H9 (cell line): ENCODE measurements around the gene ADAMTSL3. TPM values are rescaled to one million over a fixed set of nuclear protein-coding genes. Genes with fewer than 3 reads are reported as not detected.

Experiments used
- DNase-seq: peaks from one replicate; pipeline ENCODE4 v3.0.0-alpha.2; 2017
- H2AFZ ChIP-seq: one replicate; pipeline ENCODE4 v1.6.1; 2013; ENCODE audit warnings: mild to moderate bottlenecking, low read length, control low read depth, moderate library complexity
- H2AK5ac ChIP-seq: 2 replicates; pipeline ENCODE4 v1.6.1; 2013; ENCODE audit warnings: low read length, control low read depth, mixed read lengths; ENCODE audit not compliant: insufficient read length
- H2BK120ac ChIP-seq: one replicate; pipeline ENCODE4 v1.6.1; 2013; ENCODE audit warnings: low read depth, mild to moderate bottlenecking, low read length, control low read depth, inconsistent platforms; ENCODE audit not compliant: poor library complexity, severe bottlenecking
- H2BK12ac ChIP-seq: 2 replicates; pipeline ENCODE4 v1.6.1; 2013; ENCODE audit warnings: low read length, control low read depth, mixed read lengths, low read depth; ENCODE audit not compliant: insufficient read length
- H2BK15ac ChIP-seq: 2 replicates; pipeline ENCODE4 v1.6.1; 2013; ENCODE audit warnings: low read depth, low read length, control low read depth
- H2BK20ac ChIP-seq: one replicate; pipeline ENCODE4 v1.6.1; 2013; ENCODE audit warnings: low read depth, mild to moderate bottlenecking, low read length, control low read depth, inconsistent platforms; ENCODE audit not compliant: poor library complexity, severe bottlenecking
- H2BK5ac ChIP-seq: 2 replicates; pipeline ENCODE4 v1.6.1; 2013; ENCODE audit warnings: low read length, control low read depth, mixed read lengths; ENCODE audit not compliant: insufficient read length
- H3K14ac ChIP-seq: 2 replicates; pipeline ENCODE4 v1.6.1; 2013; ENCODE audit warnings: low read length, control low read depth; ENCODE audit not compliant: insufficient read depth
- H3K18ac ChIP-seq: 2 replicates; pipeline ENCODE4 v1.6.1; 2013; ENCODE audit warnings: low read depth, mild to moderate bottlenecking, mixed read lengths, low read length, control low read depth; ENCODE audit not compliant: insufficient read length
- H3K23ac ChIP-seq: 2 replicates; pipeline ENCODE4 v1.6.1; 2013; ENCODE audit warnings: low read length, control low read depth, mixed read lengths, low read depth; ENCODE audit not compliant: insufficient read length
- H3K23me2 ChIP-seq: 2 replicates; pipeline ENCODE4 v1.6.1; 2013; ENCODE audit warnings: low read depth, mild to moderate bottlenecking, mixed read lengths, low read length, control low read depth; ENCODE audit not compliant: insufficient read length, poor library complexity, severe bottlenecking
- H3K27ac ChIP-seq: 2 replicates; pipeline ENCODE4 v1.5.1; 2013; ENCODE audit warnings: low read length, control low read depth, mixed read lengths, low read depth; ENCODE audit not compliant: insufficient read length
- H3K27me3 ChIP-seq: 2 replicates; pipeline ENCODE4 v1.6.1; 2013; ENCODE audit warnings: low read length, control low read depth, inconsistent platforms; ENCODE audit not compliant: insufficient read depth
- H3K4ac ChIP-seq: 2 replicates; pipeline ENCODE4 v1.6.1; 2013; ENCODE audit warnings: low read depth, mild to moderate bottlenecking, control low read depth, inconsistent platforms, low read length, moderate library complexity
- H3K4me1 ChIP-seq: 2 replicates; pipeline ENCODE4 v1.6.1; 2013; ENCODE audit warnings: low read length, control low read depth, inconsistent platforms; ENCODE audit not compliant: insufficient read depth
- H3K4me2 ChIP-seq: 2 replicates; pipeline ENCODE4 v1.6.1; 2013; ENCODE audit warnings: low read length, control low read depth, mixed read lengths; ENCODE audit not compliant: insufficient read length, insufficient read depth
- H3K56ac ChIP-seq: 2 replicates; pipeline ENCODE4 v1.6.1; 2013; ENCODE audit warnings: low read depth, mild to moderate bottlenecking, mixed read lengths, low read length, control low read depth; ENCODE audit not compliant: insufficient read length
- H3K79me1 ChIP-seq: 2 replicates; pipeline ENCODE4 v1.6.1; 2013; ENCODE audit warnings: low read depth, mild to moderate bottlenecking, moderate library complexity, low read length, control low read depth, inconsistent platforms; ENCODE audit not compliant: insufficient read depth, poor library complexity, severe bottlenecking
- H3K79me2 ChIP-seq: 2 replicates; pipeline ENCODE4 v1.6.1; 2013; ENCODE audit warnings: low read length, control low read depth, inconsistent platforms; ENCODE audit not compliant: insufficient read depth
- H3K9ac ChIP-seq: 2 replicates; pipeline ENCODE4 v1.6.1; 2013; ENCODE audit warnings: low read length, control low read depth, mixed read lengths; ENCODE audit not compliant: insufficient read length; ENCODE audit errors: extremely low read depth
- H3K9me3 ChIP-seq: one replicate; pipeline ENCODE4 v1.6.1; 2013; ENCODE audit warnings: low read depth, low read length, inconsistent platforms; ENCODE audit not compliant: control insufficient read depth
- H3T11ph ChIP-seq: one replicate; pipeline ENCODE4 v1.6.1; 2013; ENCODE audit warnings: mild to moderate bottlenecking, low read length, control low read depth, inconsistent platforms
- H4K20me1 ChIP-seq: one replicate; pipeline ENCODE4 v1.6.1; 2013; ENCODE audit not compliant: control insufficient read depth, insufficient read length, insufficient read depth
- H4K5ac ChIP-seq: 2 replicates; pipeline ENCODE4 v1.6.1; 2013; ENCODE audit warnings: low read depth, mild to moderate bottlenecking, mixed read lengths, low read length, control low read depth; ENCODE audit not compliant: insufficient read length
- H4K8ac ChIP-seq: replicated peaks from 2 replicates; pipeline ENCODE4 v1.6.1; 2013; ENCODE audit warnings: low read length, control low read depth, mixed read lengths, low read depth; ENCODE audit not compliant: insufficient read length
- H4K91ac ChIP-seq: 2 replicates; pipeline ENCODE4 v1.6.1; 2013; ENCODE audit warnings: low read depth, mild to moderate bottlenecking, moderate library complexity, mixed read lengths, low read length, control low read depth; ENCODE audit not compliant: insufficient read length
- H3K27ac Mint-ChIP-seq, 3 experiments: 2 replicates in 2 of 3; 3 replicates in 1 of 3; pipeline ENCODE4 v1.8.0; 2020 to 2021; ENCODE audit warnings: mixed read lengths in 3 of 3, mild to moderate bottlenecking in 1 of 3, moderate library complexity in 1 of 3
- H3K27me3 Mint-ChIP-seq: 2 replicates; pipeline ENCODE4 v1.8.0; 2021; ENCODE audit warnings: low read depth, mild to moderate bottlenecking, moderate library complexity, mixed read lengths
- H3K36me3 Mint-ChIP-seq, 3 experiments: 2 replicates in 2 of 3; 3 replicates in 1 of 3; pipeline ENCODE4 v1.8.0; 2020 to 2021; ENCODE audit warnings: low read depth in 3 of 3, mixed read lengths in 3 of 3; ENCODE audit not compliant: insufficient read depth in 1 of 3
- H3K4me1 Mint-ChIP-seq, 2 experiments: 2 replicates each; pipeline ENCODE4 v1.8.0; 2020; ENCODE audit warnings: mixed read lengths in 2 of 2
- H3K4me3 Mint-ChIP-seq, 2 experiments: 2 replicates in 1 of 2; 3 replicates in 1 of 2; pipeline ENCODE4 v1.8.0; 2020 to 2021; ENCODE audit warnings: mild to moderate bottlenecking in 2 of 2, mixed read lengths in 2 of 2, moderate library complexity in 1 of 2
- H3K9me3 Mint-ChIP-seq, 2 experiments: 2 replicates in 1 of 2; 3 replicates in 1 of 2; pipeline ENCODE4 v1.8.0; 2020; ENCODE audit warnings: mild to moderate bottlenecking in 2 of 2, mixed read lengths in 2 of 2, moderate library complexity in 1 of 2
- WGBS: extraction: QIAGEN DNeasy Blood & Tissue Kit; methylation state at CpG from one replicate; pipeline ENCODE4 v1.1.7; 2013; ENCODE audit warnings: missing lambda C conversion rate, low lambda C conversion rate, mixed read lengths; ENCODE audit not compliant: insufficient read length; ENCODE audit errors: extremely low coverage; 5-methylcytosine and 5-hydroxymethylcytosine counted together
- total RNA-seq: library from RNA; stranded (reverse); gene quantifications from 2 replicates; pipeline ENCODE4 v1.2.1, GENCODE V29; 2021
- TF ChIP-seq, protein P1 (sequence below): fragments of 200-600 bp; sonication (generic); conservative IDR thresholded peaks from 3 replicates; pipeline ENCODE4 v1.8.0; 2021; ENCODE audit warnings: antibody characterized with exemption, mild to moderate bottlenecking

The ADAMTSL3 gene
- total RNA-seq, 1 experiment from 2014 or later: 0.39 TPM

GRCh38 chr15:83610901-83611685, 42.8 kb upstream of the ADAMTSL3 start:
- Histone ChIP-seq H2BK5ac (no peak overlapping the region), H3K27me3 (no peaks in the 10 kb centered on the region), H3K79me1 (no peaks in the 10 kb centered on the region), H3K27ac (no peak overlapping the region), H3K79me2 (no peaks in the 10 kb centered on the region), H4K91ac (no peak overlapping the region), H3K23ac (no peak overlapping the region), H4K8ac (no peak overlapping the region), H4K20me1 (no peaks in the 10 kb centered on the region), H2BK20ac (no peak overlapping the region), H3K4ac (no peak overlapping the region), H3K56ac (no peak overlapping the region), H3K18ac (no peak overlapping the region), H3K4me1 (no peaks in the 10 kb centered on the region), H3K14ac (no peak overlapping the region; the same call in 1 of the 2 replicates), H2AFZ (no peak overlapping the region), H2BK120ac (no peak overlapping the region), H3K23me2 (no peaks in the 10 kb centered on the region), H3T11ph (no peak overlapping the region), H2AK5ac (no peak overlapping the region), H3K9ac (no peak overlapping the region), H2BK15ac (no peak overlapping the region), H4K5ac (no peak overlapping the region), H3K4me2 (no peak overlapping the region), H2BK12ac (no peak overlapping the region), H3K9me3 (no peaks in the 10 kb centered on the region)
- DNase-seq: no peak
- H3K36me3 Mint-ChIP-seq: no peaks in the 10 kb centered on the region
- no peak overlapping the region for H3K27ac Mint-ChIP-seq
- TF ChIP-seq, protein P1, sequence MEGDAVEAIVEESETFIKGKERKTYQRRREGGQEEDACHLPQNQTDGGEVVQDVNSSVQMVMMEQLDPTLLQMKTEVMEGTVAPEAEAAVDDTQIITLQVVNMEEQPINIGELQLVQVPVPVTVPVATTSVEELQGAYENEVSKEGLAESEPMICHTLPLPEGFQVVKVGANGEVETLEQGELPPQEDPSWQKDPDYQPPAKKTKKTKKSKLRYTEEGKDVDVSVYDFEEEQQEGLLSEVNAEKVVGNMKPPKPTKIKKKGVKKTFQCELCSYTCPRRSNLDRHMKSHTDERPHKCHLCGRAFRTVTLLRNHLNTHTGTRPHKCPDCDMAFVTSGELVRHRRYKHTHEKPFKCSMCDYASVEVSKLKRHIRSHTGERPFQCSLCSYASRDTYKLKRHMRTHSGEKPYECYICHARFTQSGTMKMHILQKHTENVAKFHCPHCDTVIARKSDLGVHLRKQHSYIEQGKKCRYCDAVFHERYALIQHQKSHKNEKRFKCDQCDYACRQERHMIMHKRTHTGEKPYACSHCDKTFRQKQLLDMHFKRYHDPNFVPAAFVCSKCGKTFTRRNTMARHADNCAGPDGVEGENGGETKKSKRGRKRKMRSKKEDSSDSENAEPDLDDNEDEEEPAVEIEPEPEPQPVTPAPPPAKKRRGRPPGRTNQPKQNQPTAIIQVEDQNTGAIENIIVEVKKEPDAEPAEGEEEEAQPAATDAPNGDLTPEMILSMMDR: no peak
- no peaks in the 10 kb centered on the region for H3K9me3 Mint-ChIP-seq
- no peaks in the 10 kb centered on the region for H3K4me1 Mint-ChIP-seq
- H3K27me3 Mint-ChIP-seq: no peaks in the 10 kb centered on the region
- H3K4me3 Mint-ChIP-seq: no peak overlapping the region
- WGBS: no CpG with 5 or more reads among the region's 9 CpGs
